ENCODE measurements around the gene CDHR1.

DNA sequence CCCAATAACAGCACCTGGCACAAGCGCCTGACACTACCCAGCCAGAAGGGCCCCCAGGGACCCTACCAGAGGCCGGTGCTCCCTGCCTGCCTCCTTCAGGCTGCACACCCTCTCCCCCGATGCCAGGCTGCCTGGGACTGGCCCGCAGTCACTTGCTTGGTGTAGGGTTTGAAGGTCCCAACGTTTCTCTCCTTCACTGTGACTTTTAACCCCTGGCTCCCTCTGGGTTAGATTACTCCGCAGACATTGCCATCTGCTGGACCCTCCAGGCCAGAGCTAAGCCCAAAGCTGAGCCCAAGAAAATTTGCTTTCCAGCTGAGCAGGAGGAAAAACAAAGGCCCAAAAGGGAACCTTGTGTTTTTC lies 6.9 kb downstream of the CDHR1 start:
- TF ChIP-seq, protein P1, sequence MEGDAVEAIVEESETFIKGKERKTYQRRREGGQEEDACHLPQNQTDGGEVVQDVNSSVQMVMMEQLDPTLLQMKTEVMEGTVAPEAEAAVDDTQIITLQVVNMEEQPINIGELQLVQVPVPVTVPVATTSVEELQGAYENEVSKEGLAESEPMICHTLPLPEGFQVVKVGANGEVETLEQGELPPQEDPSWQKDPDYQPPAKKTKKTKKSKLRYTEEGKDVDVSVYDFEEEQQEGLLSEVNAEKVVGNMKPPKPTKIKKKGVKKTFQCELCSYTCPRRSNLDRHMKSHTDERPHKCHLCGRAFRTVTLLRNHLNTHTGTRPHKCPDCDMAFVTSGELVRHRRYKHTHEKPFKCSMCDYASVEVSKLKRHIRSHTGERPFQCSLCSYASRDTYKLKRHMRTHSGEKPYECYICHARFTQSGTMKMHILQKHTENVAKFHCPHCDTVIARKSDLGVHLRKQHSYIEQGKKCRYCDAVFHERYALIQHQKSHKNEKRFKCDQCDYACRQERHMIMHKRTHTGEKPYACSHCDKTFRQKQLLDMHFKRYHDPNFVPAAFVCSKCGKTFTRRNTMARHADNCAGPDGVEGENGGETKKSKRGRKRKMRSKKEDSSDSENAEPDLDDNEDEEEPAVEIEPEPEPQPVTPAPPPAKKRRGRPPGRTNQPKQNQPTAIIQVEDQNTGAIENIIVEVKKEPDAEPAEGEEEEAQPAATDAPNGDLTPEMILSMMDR (IDR thresholded peaks at IDR 0.05), result no peak
- no peak for TF ChIP-seq EP300 (IDR thresholded peaks at IDR 0.05)
- no peak for TF ChIP-seq POLR2AphosphoS5 (IDR thresholded peaks at IDR 0.05)

Measured in esophagus muscularis mucosa (tissue), 4 donors.